Thyroid gland (tissue), 4 donors: Measurements from ENCODE around the gene MTARC2. TPM values are rescaled to one million over a fixed set of nuclear protein-coding genes. Genes with fewer than 3 reads are reported as not detected.

Experiments
- DNase-seq, 2 donors: peaks; one replicate each; pipeline ENCODE4 v3.0.0-alpha.2; 2019
- H3K27ac ChIP-seq, 3 donors: fragments of 200-600 bp; sonication (generic); 1 replicate in 2 of 3; 2 replicates in 1 of 3; pipeline ENCODE4 v1.5.1; 2016 to 2019; ENCODE audit warnings: mild to moderate bottlenecking in 1 of 3, moderate library complexity in 1 of 3
- H3K27me3 ChIP-seq: fragments of 200-600 bp; sonication (generic); one replicate; pipeline ENCODE4 v1.5.1; 2019
- H3K36me3 ChIP-seq, 2 donors: fragments of 200-600 bp; sonication (generic); one replicate each; pipeline ENCODE4 v1.5.1; 2016 to 2019
- H3K4me1 ChIP-seq, 2 donors: fragments of 200-600 bp; sonication (generic); one replicate each; pipeline ENCODE4 v1.5.1; 2017 to 2019
- H3K4me3 ChIP-seq, 3 donors: fragments of 200-600 bp; sonication (generic); replicated peaks in 1 of 3; 1 replicate in 2 of 3; 2 replicates in 1 of 3; pipeline ENCODE4 v1.5.1; 2016; ENCODE audit warnings: mild to moderate bottlenecking in 1 of 3
- H3K9me3 ChIP-seq: fragments of 200-600 bp; sonication (generic); one replicate; pipeline ENCODE4 v1.5.1; 2017
- POLR2A ChIP-seq, 2 donors: fragments of 450-650 bp; IDR thresholded peaks; one replicate each; pipeline ENCODE4 v1.6.1; 2017; ENCODE audit warnings: antibody characterized with exemption in 2 of 2, mild to moderate bottlenecking in 2 of 2, moderate library complexity in 1 of 2
- WGBS, 2 donors: methylation state at CpG; one replicate each; pipeline ENCODE4 v1.1.5; 2017; 5-methylcytosine and 5-hydroxymethylcytosine counted together
- intact Hi-C: fragments of 100-400 bp; cut with DNase I; formaldehyde crosslinking; loops from one replicate; pipeline ENCODE4 v1.15.1; 2023
- total RNA-seq, 4 donors: library from RNA; depleted of rRNA; stranded (reverse); fragments of >200 nt; gene quantifications; one replicate each; pipeline ENCODE4 v1.2.3, GENCODE V29; 2016
- TF ChIP-seq, protein P1 (sequence below), 6 experiments: fragments of 200-600 bp in 3 of 6; fragments of 450-650 bp in 3 of 6; sonication (generic) in 3 of 6; IDR thresholded peaks; one replicate each; pipeline ENCODE4 v1.5.1; 2016 to 2019; ENCODE audit warnings: antibody characterized with exemption in 6 of 6, mild to moderate bottlenecking in 2 of 6, inconsistent platforms in 1 of 6, moderate library complexity in 1 of 6

Gene MTARC2
- total RNA-seq, 4 donors from 2014 or later = 69.5 to 81.3 (median 75.8) TPM

DNA sequence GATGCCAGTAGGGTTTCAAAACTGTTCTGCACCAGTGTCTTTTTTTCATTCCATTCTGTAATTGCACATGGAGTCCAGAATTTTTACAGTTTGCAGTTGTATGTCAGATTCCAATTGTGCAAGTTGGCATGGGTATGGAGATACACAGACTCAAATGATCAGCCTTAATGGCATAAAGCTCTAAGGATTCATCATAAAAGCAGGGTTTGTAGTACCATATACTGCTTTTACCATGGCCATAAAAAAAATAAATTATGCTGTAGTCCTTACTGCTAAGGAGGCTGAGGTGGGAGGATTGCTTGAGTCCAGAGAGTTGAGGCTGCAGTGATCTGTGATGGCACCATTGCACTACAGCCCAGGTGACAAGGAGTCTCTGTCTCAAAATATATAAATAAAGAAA, 48.9 kb downstream of the MTARC2 start:
- Histone ChIP-seq H3K27ac (no peak overlapping the region), H3K36me3 (peaks cover 16 to 26% of the 10 kb centered on the region in 2 donors)
- intact Hi-C loops = no loop called here

DNA sequence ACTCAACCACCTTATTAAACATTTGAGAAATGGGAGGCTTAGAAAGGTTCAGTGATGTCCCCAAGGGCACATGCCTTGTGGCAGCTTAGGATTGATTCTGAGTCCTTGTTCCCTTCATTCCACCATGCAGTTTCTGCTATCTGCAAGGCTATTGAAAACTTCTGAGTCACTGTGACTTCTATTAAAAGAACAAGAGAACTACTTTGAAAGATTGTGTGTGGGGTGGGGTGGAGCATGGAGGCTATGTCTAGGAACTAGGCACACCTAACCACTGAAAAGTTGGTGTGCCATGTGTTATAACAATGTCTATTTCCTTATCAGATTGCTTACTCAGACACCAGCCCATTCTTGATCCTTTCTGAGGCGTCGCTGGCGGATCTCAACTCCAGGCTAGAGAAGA, 49.4 kb downstream of the MTARC2 start:
- H3K36me3 ChIP-seq = peaks cover 18 to 26% of the 10 kb centered on the region in 2 donors
- intact Hi-C loops = no loop called here
- WGBS, 2 donors = 89 to 90% methylated on average over 3 of the region's 3 CpGs
- DNase-seq = no peak
- no peaks in the 10 kb centered on the region for H3K9me3 ChIP-seq
- H3K27me3 ChIP-seq = no peaks in the 10 kb centered on the region
- no peak for TF ChIP-seq POLR2A (IDR thresholded peaks at IDR 0.05)
- TF ChIP-seq, protein P1, sequence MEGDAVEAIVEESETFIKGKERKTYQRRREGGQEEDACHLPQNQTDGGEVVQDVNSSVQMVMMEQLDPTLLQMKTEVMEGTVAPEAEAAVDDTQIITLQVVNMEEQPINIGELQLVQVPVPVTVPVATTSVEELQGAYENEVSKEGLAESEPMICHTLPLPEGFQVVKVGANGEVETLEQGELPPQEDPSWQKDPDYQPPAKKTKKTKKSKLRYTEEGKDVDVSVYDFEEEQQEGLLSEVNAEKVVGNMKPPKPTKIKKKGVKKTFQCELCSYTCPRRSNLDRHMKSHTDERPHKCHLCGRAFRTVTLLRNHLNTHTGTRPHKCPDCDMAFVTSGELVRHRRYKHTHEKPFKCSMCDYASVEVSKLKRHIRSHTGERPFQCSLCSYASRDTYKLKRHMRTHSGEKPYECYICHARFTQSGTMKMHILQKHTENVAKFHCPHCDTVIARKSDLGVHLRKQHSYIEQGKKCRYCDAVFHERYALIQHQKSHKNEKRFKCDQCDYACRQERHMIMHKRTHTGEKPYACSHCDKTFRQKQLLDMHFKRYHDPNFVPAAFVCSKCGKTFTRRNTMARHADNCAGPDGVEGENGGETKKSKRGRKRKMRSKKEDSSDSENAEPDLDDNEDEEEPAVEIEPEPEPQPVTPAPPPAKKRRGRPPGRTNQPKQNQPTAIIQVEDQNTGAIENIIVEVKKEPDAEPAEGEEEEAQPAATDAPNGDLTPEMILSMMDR (IDR thresholded peaks at IDR 0.05) = no peak
- H3K4me3 ChIP-seq = no peak overlapping the region
- H3K27ac ChIP-seq = no peak overlapping the region
- H3K4me1 ChIP-seq = peaks cover 0 to under 1% of the 10 kb centered on the region in 2 donors

More for the DNA sequence above, 48.9 kb downstream of the MTARC2 start:
- no peaks in the 10 kb centered on the region for H3K27me3 ChIP-seq
- no peaks in the 10 kb centered on the region for H3K9me3 ChIP-seq
- TF ChIP-seq, protein P1 (IDR thresholded peaks at IDR 0.05) = no peak
- no peak for TF ChIP-seq POLR2A (IDR thresholded peaks at IDR 0.05)
- DNase-seq = no peak
- no peak overlapping the region for H3K4me3 ChIP-seq
- H3K4me1 ChIP-seq = peaks cover 4 to 6% of the 10 kb centered on the region in 2 donors

DNA sequence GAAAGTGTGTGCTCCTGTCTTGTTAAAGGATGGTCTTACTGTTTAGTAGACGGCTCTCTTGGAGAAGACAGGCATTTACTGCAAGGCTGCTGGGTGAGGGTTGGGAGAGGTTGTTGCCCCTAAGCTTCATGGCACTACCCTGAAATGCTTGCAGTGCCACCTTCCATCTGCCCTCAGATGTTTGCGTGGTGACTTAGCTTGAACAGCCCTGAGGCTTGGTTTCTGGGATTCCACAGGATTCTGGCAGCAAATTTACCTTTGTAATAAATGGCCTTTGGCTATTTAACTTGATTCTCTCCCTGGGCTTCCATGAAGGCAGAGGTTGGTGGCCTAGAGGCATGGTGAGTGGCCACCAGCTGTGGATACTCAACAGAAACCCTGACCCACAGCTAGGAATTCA, 50.2 kb downstream of the MTARC2 start:
- Histone ChIP-seq H3K27ac (no peak overlapping the region), H3K4me1 (no peaks in the 10 kb centered on the region), H3K9me3 (no peaks in the 10 kb centered on the region), H3K4me3 (no peak overlapping the region), H3K27me3 (no peaks in the 10 kb centered on the region), H3K36me3 (peaks cover 18 to 30% of the 10 kb centered on the region in 2 donors)
- no peak for DNase-seq
- TF ChIP-seq, protein P1 (IDR thresholded peaks at IDR 0.05) = no peak
- no peak for TF ChIP-seq POLR2A (IDR thresholded peaks at IDR 0.05)
- intact Hi-C loops = no loop called here
- 93 to 100% methylated on average over 2 of the region's 2 CpGs for WGBS, 2 donors

DNA sequence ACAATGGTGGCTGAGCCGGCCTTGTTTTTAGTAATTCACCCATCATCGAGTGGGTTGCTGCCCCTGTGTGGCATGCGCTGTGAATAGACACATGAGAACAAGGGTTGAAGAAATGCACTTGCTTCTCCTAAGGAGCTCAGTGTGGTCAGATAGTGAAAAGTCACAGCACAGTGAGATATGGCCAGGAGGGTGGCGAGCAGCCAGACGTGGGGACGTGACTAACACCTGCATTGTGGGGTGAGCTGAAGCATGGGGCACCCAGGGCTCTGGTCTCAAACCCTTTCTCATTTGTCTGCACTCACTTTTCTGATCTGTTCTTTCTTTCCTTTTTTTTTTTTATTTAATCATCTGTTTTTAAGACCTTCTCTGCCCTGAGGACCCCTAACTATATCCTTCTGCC, 52.1 kb downstream of the MTARC2 start:
- intact Hi-C loops = no loop called here
- no peak for TF ChIP-seq POLR2A (IDR thresholded peaks at IDR 0.05)
- TF ChIP-seq, protein P1 (IDR thresholded peaks at IDR 0.05) = no peak
- Histone ChIP-seq H3K27ac (no peak overlapping the region), H3K27me3 (no peaks in the 10 kb centered on the region), H3K4me1 (no peaks in the 10 kb centered on the region), H3K36me3 (peaks cover 18 to 36% of the 10 kb centered on the region in 2 donors), H3K9me3 (no peaks in the 10 kb centered on the region), H3K4me3 (no peak overlapping the region)
- WGBS, 2 donors = 87 to 90% methylated on average over 6 of the region's 6 CpGs
- no peak for DNase-seq

DNA sequence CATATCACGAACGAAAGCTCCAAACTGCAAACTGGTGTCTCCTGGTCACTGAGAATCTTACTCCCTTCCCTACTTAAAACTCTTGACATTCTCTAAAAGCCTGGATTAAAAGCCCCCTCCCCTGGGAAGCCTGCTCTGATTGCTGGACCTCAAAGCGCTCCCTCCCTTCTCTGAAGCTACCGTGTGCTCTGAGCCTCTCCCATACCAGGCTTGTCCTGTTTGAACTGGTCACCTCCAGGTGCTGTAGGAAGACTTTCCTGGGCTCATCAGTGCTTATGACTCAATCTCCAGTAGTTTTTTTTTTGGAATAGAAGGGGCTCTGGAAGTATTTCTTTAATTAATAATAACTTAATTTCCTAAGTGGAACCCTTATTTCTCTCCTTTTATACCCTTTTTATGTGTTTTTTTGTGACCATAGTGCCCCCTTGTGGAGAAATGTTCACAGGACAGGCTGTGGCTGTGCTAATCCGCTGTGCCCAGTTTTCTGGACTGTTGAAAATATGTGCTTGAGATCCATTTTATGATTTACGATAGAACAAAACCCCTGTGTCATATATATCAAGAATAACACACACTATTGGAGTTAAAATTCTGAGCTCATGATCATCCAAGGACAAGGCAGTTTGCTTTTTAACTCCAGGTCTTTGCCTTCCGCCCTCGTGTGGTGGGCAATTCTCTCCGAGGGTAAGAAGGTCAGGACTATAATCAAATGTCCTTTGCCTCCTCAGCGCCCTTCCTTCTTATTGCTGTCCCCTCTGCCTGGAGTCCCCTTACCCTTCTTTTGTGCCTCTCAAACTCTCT, 55.5 kb downstream of the MTARC2 start:
- intact Hi-C loops = no loop called here
- H3K9me3 ChIP-seq = no peaks in the 10 kb centered on the region
- no peak for TF ChIP-seq POLR2A (IDR thresholded peaks at IDR 0.05)
- TF ChIP-seq, protein P1 (IDR thresholded peaks at IDR 0.05) = peak; percentile 59 to 89 (median 71)
- DNase-seq = peak in 1 of 2 donors; percentile 26
- 73 to 79% methylated on average over 10 of the region's 10 CpGs for WGBS, 2 donors
- no peaks in the 10 kb centered on the region for H3K4me1 ChIP-seq
- H3K4me3 ChIP-seq = no peak overlapping the region
- peaks cover 6 to 27% of the 10 kb centered on the region in 2 donors for H3K36me3 ChIP-seq
- no peak overlapping the region for H3K27ac ChIP-seq
- no peaks in the 10 kb centered on the region for H3K27me3 ChIP-seq
